GM18909 (cell line): Measurements from ENCODE around the gene RNU1-3.
"Not testable (repeated sequence)": the region's sequence is repeated elsewhere in the genome, so short reads cannot be mapped to it uniquely, and the experiment has no call there.

Experiments used
- ATAC-seq: cut with Tn5 transposase; IDR thresholded peaks from one replicate; pipeline ENCODE4 v1.9.1; 2021; ENCODE audit warnings: mild to moderate bottlenecking; ENCODE audit not compliant: unreplicated experiment, poor library complexity

RNU1-3 gene

DNA sequence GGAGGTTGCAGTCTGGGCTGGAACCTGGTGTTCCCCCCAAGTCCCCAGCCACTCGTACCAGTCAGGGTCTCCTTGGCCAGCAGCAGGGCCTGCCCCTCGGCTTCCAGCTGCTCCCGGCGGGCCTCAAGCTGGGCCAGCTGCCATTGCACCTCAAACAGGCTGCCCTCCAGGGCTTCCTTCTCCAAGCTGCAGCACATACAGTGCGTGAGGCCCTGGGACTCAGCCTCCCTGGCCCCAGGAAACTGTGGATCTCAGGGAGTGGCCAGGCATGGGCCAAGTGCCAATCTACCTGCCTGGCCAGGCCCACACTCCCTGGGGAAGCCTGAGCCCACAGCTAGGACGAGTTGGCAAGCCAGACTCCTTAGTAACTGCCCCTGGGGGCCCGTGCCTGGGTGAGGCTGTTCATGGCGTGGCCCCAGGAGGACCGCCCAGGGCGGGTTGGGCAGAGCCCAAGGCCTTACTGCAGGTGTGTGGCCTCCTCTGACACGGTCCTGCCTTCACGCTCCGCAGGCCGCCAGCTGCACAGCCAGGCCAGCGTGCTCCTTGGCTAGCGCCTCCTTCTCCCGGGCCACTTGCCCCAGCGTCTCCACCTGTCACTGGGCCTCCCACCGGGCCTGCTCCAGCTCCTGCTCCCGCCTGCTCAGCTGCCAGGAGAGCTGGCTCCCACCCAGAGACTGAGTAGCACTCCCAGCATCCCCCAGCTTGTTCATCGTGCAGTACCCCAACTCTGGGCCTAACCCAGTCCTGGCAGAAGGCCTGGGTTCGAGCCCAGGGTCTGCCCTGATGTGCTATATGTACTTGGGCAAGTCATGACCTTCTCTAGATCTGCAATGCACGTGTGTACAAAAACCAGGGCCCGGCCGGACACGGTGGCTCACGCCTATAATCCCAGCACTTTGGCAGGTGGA, 42.7 kb downstream of the RNU1-3 start:
- not testable (repeated sequence) for ATAC-seq

DNA sequence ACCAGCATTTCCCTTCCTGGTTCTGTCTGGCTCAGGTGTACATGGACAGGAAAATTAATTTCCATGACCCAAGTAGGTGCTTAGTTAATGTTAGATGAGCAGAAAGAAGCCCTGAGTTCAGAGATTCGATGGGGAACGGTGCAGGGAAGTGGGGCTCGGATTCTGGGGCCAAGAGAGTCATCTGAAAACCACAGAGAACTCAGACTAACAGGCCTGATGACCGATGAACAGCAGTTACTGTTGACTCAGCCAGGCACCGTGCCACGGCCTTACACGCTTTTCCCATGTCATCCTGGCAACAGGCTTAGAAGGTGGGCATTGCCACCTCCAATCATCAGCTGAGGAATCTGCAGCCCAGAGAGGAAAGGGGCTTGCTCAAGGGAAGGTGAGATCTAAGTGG, 43.4 kb downstream of the RNU1-3 start:
- ATAC-seq = not testable (repeated sequence)

DNA sequence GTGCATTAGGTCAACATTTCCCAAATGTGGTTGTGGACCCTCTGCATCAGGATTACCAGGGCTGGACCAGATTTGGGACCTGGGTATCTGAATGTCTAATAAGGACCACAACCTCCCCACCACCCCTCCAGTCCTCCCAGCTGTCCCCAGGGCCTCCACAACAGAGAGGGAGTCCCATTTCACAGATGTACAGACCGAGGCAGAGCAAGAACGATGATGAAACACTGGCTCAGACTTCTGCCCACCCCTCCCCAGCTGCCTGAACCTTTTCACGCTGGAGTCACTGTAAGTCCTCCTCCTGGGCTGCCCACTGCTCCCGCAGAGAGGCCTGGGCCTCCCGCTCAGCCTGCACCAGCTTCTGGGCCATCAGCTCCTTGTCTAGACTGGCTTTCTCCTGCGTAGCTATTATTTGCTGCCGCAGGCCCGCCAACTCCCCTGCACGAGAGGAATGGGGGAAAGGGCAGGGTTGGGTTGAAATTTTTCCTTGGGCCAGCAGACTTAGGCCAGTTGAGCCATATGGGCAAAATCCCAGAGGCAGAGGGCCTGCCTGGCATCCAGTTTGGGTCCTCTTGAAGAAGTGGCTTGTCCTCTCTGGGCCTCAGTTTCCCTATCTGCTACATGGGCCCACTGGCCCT, 45.0 kb downstream of the RNU1-3 start:
- not testable (repeated sequence) for ATAC-seq

DNA sequence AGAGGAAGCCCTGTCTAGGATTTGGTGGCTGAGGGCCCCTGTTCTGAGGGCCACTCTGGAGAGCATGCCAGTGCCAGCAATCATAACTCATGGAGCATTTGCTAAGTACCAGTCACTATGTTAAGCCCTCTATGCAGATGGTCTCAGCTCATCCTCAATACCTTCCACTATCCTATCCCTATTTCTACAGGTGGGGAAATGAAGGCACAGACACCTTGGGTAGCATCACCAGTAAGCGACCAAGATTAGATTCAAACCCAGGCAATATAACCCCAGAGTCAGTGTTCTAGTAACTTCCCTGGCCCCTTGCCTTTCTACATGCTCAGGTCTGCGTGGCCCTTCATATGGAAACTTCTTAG, 45.5 kb downstream of the RNU1-3 start:
- ATAC-seq = no peak

DNA sequence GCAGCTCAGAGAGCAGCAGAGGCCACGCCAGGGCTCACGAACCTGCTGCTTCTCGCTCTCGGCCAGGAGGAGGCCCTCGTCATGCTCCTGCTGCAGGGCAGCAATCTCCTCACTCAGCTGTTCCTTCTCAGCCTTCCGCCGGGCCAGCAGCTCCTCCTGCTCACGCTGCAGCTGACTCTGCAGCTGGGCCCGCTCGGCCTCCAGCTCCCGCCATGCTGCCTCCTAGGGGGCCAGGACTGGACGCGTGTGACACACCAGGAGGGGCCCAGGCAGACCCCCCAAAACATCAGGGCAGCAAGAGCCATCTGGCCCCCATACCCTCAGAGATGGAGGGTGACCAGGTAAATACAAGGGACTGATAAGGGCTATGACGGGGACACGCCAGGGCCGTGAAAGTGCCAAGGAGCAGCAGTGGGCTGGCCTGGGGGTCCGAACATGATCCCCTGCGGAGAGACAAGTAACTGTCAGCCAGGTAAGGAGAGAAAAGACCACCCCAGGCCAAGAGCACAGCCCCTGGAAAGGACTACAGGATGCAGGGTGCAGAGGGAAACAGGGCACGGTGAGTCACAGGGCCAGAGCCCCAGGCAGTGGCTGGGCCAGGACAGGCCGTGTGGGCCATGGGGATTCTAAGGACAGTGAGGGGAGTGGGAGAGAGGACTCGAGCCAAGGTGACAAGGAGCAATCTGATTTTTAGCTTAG, 46.8 kb downstream of the RNU1-3 start:
- ATAC-seq = not testable (repeated sequence)

DNA sequence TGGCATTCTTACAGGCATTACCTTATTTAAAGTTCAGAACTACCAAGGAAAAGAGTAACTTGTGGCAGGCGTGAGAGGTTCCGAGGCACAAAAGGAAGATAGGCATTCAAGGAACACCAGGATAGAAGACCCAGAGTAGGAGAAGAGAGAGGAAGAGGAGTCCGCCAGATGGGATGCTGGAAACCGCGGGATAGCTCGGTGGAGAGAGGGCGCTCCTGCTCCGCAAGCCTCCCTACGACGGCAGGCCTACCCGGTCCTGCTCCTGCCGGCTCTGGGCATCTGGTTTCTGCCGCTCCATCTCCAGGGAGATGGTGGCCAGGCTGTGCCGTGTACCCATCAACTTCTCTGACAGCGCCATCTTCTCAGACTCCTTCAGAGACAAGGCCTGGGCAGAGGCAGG, 48.0 kb downstream of the RNU1-3 start:
- ATAC-seq = no peak

DNA sequence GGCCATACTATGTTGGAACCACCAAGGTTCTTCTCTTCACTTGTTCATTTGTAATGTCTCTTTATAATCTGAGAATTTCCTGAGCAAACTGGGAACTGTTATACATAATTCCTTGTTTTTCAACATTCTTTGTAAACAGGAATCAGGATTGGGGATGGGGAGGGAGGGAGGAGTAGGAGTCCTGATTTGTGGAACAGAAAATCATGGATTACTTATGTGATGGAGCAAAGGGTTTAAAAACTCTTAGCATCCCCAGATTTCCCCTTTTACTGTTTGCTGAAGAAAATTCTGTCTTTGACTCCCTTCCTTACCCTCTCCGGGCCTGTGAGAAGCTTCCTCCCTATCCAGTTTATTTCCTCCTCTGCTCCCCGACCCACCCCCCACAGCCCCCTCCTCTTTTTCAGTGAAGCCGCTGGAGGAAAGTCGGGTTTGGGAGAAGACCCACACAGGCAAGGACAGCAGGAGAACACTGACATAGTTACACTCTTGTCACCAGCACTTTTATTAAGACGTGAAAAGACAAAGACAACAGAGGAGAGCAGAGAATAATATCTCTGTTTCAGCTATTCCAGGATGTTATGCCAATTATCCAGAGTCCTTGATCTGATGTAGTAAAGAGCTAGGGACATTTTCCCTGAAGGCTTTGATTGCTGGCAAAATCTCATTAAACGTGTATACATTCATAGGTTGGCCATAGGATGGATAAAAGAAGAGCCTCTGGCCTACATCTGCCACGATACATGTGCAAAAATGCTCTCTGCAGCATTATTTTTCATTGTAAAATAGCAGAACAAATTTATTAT, 48.8 kb downstream of the RNU1-3 start:
- no peak for ATAC-seq

DNA sequence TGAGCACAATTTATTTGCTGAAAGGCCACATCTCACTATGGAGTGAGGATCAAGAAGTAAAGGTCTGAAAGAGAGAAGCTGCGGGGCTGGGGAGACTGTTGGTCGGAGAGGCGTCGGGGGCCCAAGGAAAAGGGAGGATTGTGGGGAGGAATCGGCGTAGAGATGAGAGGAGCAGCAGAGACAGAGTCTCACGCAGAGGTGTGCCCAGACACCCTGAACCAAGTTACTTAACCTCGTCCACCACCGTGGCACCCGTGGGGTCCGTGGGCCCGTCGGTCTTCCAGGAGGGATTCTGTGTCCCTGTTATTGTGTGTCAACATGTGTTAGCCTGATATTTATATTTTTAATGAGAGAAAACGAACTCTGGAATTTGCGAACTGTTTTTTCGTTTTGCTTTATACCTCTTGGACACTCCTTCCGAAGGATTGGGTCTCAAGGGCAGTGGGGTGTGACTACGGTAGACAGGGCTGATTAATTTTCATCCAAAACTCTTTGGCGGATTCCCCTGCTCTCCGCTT, 49.6 kb downstream of the RNU1-3 start:
- no peak for ATAC-seq
